Mucosa of stomach (tissue), 1 donor: Measurements from ENCODE around the gene GJB5.
"Not testable (repeated sequence)": the region's sequence is repeated elsewhere in the genome, so short reads cannot be mapped to it uniquely, and the experiment has no call there.

Experiments
- H3K27me3 ChIP-seq: one replicate; pipeline ENCODE4 v1.7.0; 2013; ENCODE audit warnings: mild to moderate bottlenecking, low read length; ENCODE audit not compliant: control insufficient read depth, insufficient read depth
- H3K36me3 ChIP-seq: one replicate; pipeline ENCODE4 v1.7.0; 2013; ENCODE audit warnings: low read length; ENCODE audit not compliant: control insufficient read depth, insufficient read depth
- H3K4me1 ChIP-seq: one replicate; pipeline ENCODE4 v1.7.0; 2013; ENCODE audit warnings: mild to moderate bottlenecking, low read length; ENCODE audit not compliant: control insufficient read depth, insufficient read depth
- H3K4me3 ChIP-seq: one replicate; pipeline ENCODE4 v1.7.0; 2013; ENCODE audit warnings: low read length
- H3K9ac ChIP-seq: one replicate; pipeline ENCODE4 v1.7.0; 2013; ENCODE audit warnings: mild to moderate bottlenecking, low read length, moderate library complexity
- H3K9me3 ChIP-seq: one replicate; pipeline ENCODE4 v1.7.0; 2013; ENCODE audit warnings: mild to moderate bottlenecking, low read length, moderate library complexity; ENCODE audit not compliant: control insufficient read depth
- donor health status: Pancreatic carcinoma.

The GJB5 gene

GRCh38 chr1:34726861-34727260 lies 28.0 kb upstream of the GJB5 start:
- Histone ChIP-seq H3K36me3 (no peaks in the 10 kb centered on the region), H3K27me3 (peaks cover 8% of the 10 kb centered on the region), H3K4me1 (no peaks in the 10 kb centered on the region), H3K4me3 (no peak overlapping the region), H3K9ac (no peak overlapping the region), H3K9me3 (no peaks in the 10 kb centered on the region)

GRCh38 chr1:34730485-34730884 lies 24.4 kb upstream of the GJB5 start:
- no peak overlapping the region for H3K9ac ChIP-seq
- peaks cover 4% of the 10 kb centered on the region for H3K27me3 ChIP-seq
- no peak overlapping the region for H3K4me3 ChIP-seq
- no peaks in the 10 kb centered on the region for H3K36me3 ChIP-seq
- H3K4me1 ChIP-seq, result no peaks in the 10 kb centered on the region
- no peaks in the 10 kb centered on the region for H3K9me3 ChIP-seq

DNA sequence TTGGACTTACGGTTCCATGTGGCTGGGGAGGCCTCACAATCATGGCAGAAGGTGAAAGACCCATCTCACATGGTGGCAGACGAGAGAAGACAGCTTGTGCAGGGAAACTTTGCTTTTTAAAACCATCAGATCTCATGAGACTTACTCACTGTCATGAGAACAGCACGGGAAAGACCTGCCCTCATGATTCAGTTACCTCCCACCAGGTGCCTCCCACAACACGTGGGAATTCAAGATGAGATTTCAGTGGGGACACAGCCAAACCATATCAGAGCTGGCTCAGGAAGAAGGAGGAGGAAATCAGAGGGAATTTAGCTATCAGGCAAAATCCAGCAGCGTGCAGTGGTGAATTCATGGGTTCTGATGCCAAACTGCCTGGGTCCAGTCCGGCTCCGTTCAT lies 22.0 kb upstream of the GJB5 start:
- H3K36me3 ChIP-seq, H3K4me3 ChIP-seq, H3K9me3 ChIP-seq, H3K4me1 ChIP-seq, H3K27me3 ChIP-seq, H3K9ac ChIP-seq: not testable (repeated sequence)

DNA sequence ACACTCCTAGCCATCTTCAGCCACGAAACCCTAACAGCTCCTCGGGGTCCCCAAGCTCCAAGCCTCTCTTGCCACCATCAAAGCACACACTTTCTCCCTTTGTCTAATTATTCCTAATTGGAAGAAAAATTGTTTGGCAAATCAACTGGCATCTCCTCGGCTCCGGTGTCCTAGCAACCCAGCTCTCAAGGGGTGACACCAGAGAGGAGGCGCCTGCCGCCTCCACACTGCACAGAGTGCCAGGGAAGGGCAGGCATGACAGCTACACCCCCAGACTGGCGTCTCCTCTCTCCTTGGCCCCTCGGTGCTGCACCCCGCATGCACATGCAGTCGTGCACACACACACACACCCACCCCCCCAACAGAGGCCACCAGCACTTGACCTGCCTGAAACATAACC lies 18.2 kb upstream of the GJB5 start:
- Histone ChIP-seq H3K9me3 (no peaks in the 10 kb centered on the region), H3K4me1 (no peaks in the 10 kb centered on the region), H3K4me3 (no peak overlapping the region), H3K36me3 (no peaks in the 10 kb centered on the region), H3K9ac (no peak overlapping the region), H3K27me3 (peaks cover 3% of the 10 kb centered on the region)

DNA sequence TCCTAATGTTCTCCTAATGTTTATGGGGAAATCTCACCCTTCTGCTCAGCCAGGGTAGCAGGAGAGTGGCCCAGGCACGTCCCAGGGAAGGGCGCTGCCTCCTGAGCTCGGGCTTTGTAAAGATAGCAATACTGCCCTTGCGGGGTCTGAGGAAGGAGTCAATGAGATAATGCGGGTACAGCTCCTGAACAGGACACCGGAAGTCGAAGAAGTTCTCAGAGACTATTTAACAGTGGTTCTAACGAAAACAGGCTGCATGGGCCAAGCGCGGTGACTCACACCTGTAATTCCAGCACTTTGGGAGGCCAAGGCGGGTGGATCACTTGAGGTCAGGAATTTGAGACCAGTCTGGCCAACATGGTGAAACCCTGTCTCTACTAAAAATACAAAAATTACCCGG lies 17.6 kb upstream of the GJB5 start:
- H3K9ac ChIP-seq, H3K36me3 ChIP-seq, H3K9me3 ChIP-seq, H3K27me3 ChIP-seq, H3K4me3 ChIP-seq, H3K4me1 ChIP-seq: not testable (repeated sequence)

GRCh38 chr1:34739613-34740012 lies 15.2 kb upstream of the GJB5 start:
- peaks cover 11% of the 10 kb centered on the region for H3K27me3 ChIP-seq
- H3K4me3 ChIP-seq, result no peak overlapping the region
- H3K9ac ChIP-seq, result no peak overlapping the region
- no peaks in the 10 kb centered on the region for H3K36me3 ChIP-seq
- no peaks in the 10 kb centered on the region for H3K9me3 ChIP-seq
- peaks cover 9% of the 10 kb centered on the region for H3K4me1 ChIP-seq

DNA sequence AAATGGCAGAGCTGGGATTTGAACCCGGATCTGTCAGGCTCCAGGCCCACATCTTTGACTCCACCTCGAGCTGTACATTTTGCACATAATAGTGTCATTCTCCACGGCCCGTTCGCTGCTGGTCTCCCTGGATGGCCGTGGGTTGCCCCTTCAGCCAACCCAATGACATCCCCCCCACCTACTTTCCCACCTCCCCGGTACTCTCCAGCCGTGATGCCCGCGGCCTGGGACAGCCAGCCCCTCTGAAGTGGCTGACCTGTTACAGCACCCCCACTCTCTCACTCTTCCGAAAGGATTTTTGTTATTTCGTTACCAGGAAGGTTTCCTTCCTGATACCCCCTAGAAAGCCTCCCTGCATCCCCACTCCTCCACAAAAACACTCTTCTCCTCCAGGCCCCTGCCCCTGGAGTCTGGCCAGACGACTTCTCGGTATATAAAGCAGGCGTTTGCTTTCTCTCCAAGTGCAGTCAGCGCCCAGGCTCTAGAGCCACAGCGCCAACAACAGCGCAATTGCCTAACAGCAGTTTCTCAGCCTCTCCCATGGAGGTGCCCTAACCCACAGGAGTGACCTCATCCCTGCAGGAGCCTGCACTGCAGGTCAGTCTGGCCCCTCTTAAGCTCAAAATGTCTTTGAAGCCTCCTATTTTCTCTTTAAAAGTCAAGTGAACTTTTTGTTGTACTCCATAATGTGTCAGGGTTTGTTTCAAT lies 14.5 kb upstream of the GJB5 start:
- Histone ChIP-seq H3K4me1 (peaks cover 9% of the 10 kb centered on the region), H3K27me3 (peaks cover 11% of the 10 kb centered on the region), H3K9ac (no peak overlapping the region), H3K9me3 (no peaks in the 10 kb centered on the region), H3K4me3 (no peak overlapping the region), H3K36me3 (no peaks in the 10 kb centered on the region)

- H3K27me3 ChIP-seq, result peaks cover 10% of the 10 kb centered on the region
- H3K4me3 ChIP-seq, result no peak overlapping the region
- peaks cover 9% of the 10 kb centered on the region for H3K4me1 ChIP-seq
- H3K36me3 ChIP-seq, result no peaks in the 10 kb centered on the region
- no peaks in the 10 kb centered on the region for H3K9me3 ChIP-seq
- no peak overlapping the region for H3K9ac ChIP-seq
Measured at GRCh38 chr1:34742667-34743270, 12.1 kb upstream of the GJB5 start.

- no peak overlapping the region for H3K4me3 ChIP-seq
- H3K9me3 ChIP-seq, result no peaks in the 10 kb centered on the region
- H3K27me3 ChIP-seq, result peaks cover 15% of the 10 kb centered on the region
- H3K9ac ChIP-seq, result no peak overlapping the region
- no peaks in the 10 kb centered on the region for H3K36me3 ChIP-seq
- peaks cover 9% of the 10 kb centered on the region for H3K4me1 ChIP-seq
Measured at GRCh38 chr1:34743775-34744174, 11.1 kb upstream of the GJB5 start.

DNA sequence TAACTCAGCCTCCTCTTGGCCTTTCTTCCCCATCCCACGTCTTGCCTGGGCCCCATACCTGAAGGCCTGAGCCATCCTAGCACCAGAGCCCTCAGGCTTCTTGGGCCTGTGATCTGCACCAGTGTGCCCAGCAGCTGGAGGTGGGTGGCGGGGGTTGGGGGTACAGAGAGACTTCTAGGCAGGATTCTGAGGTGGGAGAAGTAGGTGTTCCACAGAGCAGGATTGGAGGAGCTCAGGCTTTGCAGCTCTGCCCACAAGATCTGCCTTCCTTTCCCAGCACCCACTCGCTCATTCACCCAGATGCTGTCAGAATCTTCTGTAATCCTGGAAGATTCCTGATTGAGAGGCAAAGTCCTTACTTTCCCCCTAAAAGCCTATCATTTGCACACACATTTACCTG lies 10.0 kb upstream of the GJB5 start:
- Histone ChIP-seq H3K27me3 (peaks cover 15% of the 10 kb centered on the region), H3K9me3 (no peaks in the 10 kb centered on the region), H3K36me3 (no peaks in the 10 kb centered on the region), H3K4me3 (no peak overlapping the region), H3K4me1 (peaks cover 9% of the 10 kb centered on the region), H3K9ac (no peak overlapping the region)

GRCh38 chr1:34745666-34746065 lies 9.2 kb upstream of the GJB5 start:
- H3K27me3 ChIP-seq, result peaks cover 15% of the 10 kb centered on the region
- H3K4me1 ChIP-seq, result peaks cover 9% of the 10 kb centered on the region
- H3K36me3 ChIP-seq, result no peaks in the 10 kb centered on the region
- H3K9ac ChIP-seq, result no peak overlapping the region
- no peaks in the 10 kb centered on the region for H3K9me3 ChIP-seq
- H3K4me3 ChIP-seq, result no peak overlapping the region

DNA sequence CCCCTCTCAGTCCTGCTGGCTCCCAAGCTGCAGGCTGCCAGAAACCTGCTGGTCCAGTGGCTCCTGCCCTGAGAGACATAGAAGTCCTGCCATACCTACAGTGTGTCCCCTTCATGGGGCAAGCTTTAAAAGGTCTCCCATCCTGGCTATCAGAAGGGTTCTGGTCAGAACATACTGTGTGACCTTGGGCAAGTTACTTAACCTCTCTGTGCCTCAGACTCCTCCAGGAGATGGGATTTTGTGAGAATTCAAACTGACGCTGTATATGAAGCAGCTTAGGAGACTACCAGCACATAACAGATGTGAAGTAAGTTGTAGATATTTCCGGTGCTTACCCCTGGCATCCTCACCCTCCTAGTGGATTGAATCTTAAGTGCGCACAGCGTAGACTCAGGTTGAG lies 8.7 kb upstream of the GJB5 start:
- H3K9ac ChIP-seq, result no peak overlapping the region
- no peak overlapping the region for H3K4me3 ChIP-seq
- no peaks in the 10 kb centered on the region for H3K36me3 ChIP-seq
- H3K27me3 ChIP-seq, result peaks cover 15% of the 10 kb centered on the region
- H3K9me3 ChIP-seq, result no peaks in the 10 kb centered on the region
- H3K4me1 ChIP-seq, result peaks cover 9% of the 10 kb centered on the region
